ENCODE data around the gene ARHGEF2.

- TF ChIP-seq CTCF (IDR thresholded peaks at IDR 0.05; ENCODE audit: low read depth, low read length, poor library complexity, severe bottlenecking) (no peak), EZH2phosphoT487 (IDR thresholded peaks at IDR 0.05; ENCODE audit: borderline replicate concordance, low read length) (no peak)
Observed at GRCh38 chr1:156021093-156021428, 42.7 kb upstream of the ARHGEF2 start.
